ENCODE measurements around the gene DCXR.

The DCXR gene

GRCh38 chr17:82034371-82035011 is 3.0 kb downstream of the DCXR start:
- Histone ChIP-seq H3K9me3 (replicated peaks in 1 of 11) (no peaks in the 10 kb centered on the region), H3K4me3 (no peak overlapping the region), H3K9ac (no peak overlapping the region), H3K36me3 (peaks cover 0 to 11% (median 0%) of the 10 kb centered on the region in 11 experiments; a peak in 2 of 22 replicates), H3K27ac (no peak overlapping the region), H3K27me3 (peaks cover 0 to 20% (median 18%) of the 10 kb centered on the region in 11 experiments; a peak in 19 of 22 replicates), H4K20me1 (peaks cover 0 to 54% (median 28%) of the 10 kb centered on the region in 11 experiments; a peak in 17 of 22 replicates), H3K4me1 (peaks cover 53 to 66% (median 56%) of the 10 kb centered on the region in 10 experiments), H3K4me2 (peak overlapping the region in 9 of 11 experiments; percentile 8 to 100 (median 97); a peak in 8 of 22 replicates)
- no peak for TF ChIP-seq Cebpa-rat (IDR thresholded peaks at IDR 0.05)

DNA sequence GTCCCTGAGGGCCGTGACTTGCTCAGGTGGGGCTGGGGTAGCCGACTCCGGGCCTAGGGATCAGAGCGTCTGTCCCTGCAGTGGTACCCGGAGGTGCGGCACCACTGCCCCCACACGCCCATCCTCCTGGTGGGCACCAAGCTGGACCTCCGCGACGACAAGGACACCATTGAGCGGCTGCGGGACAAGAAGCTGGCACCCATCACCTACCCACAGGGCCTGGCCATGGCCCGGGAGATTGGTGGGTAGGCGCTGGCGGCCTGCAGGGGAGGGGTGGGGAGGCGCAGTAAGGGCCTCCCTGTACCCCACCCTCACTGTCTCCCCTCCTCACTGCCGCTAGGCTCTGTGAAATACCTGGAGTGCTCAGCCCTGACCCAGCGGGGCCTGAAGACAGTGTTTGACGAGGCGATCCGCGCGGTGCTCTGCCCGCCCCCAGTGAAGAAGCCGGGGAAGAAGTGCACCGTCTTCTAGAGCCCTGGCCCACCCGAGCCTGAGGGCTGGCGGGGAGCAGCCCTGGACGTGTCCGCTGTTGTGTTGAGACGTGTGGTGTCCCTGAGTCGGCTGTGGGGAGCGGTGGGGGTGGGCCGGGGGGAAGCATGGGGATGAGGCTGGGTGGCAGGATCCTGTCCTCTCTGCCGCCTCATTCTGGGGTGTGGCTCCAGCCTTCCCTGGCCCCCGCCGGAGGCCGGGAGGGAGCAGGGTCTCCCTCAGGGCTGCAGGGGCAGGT is 4.0 kb downstream of the DCXR start:
- H3K9ac ChIP-seq: peak overlapping the region in 3 of 11 experiments; percentile 1 to 80 (median 31); a peak in 3 of 22 replicates

GRCh38 chr17:82031885-82032627 is 5.4 kb downstream of the DCXR start:
- H3K27me3 ChIP-seq: peaks cover 0 to 20% (median 18%) of the 10 kb centered on the region in 11 experiments; a peak in 19 of 22 replicates
- no peaks in the 10 kb centered on the region for H3K9me3 ChIP-seq (replicated peaks in 1 of 11)
- H3K27ac ChIP-seq: peak overlapping the region in 8 of 11 experiments; percentile 28 to 54 (median 41); a peak in 8 of 22 replicates
- peaks cover 0 to 78% (median 33%) of the 10 kb centered on the region in 11 experiments; a peak in 17 of 22 replicates for H4K20me1 ChIP-seq
- peaks cover 0 to 35% (median 4%) of the 10 kb centered on the region in 11 experiments; a peak in 6 of 22 replicates for H3K36me3 ChIP-seq
- peak overlapping the region; percentile 90 to 100 (median 99) for H3K4me2 ChIP-seq
- H3K9ac ChIP-seq: peak overlapping the region; percentile 51 to 81 (median 71); a peak in 21 of 22 replicates
- TF ChIP-seq Cebpa-rat (IDR thresholded peaks at IDR 0.05): no peak
- H3K4me1 ChIP-seq: peaks cover 39 to 63% (median 52%) of the 10 kb centered on the region in 10 experiments
- peak overlapping the region; percentile 56 to 74 (median 66) for H3K4me3 ChIP-seq

More for the DNA sequence above, 4.0 kb downstream of the DCXR start:
- Histone ChIP-seq H3K9me3 (replicated peaks in 1 of 11) (no peaks in the 10 kb centered on the region), H3K4me2 (peak overlapping the region in 7 of 11 experiments; percentile 12 to 99 (median 99); a peak in 7 of 22 replicates), H3K4me3 (no peak overlapping the region), H3K27ac (no peak overlapping the region), H3K4me1 (peaks cover 45 to 69% (median 55%) of the 10 kb centered on the region in 10 experiments), H3K36me3 (peaks cover 0 to 20% (median 0%) of the 10 kb centered on the region in 11 experiments; a peak in 3 of 22 replicates), H3K27me3 (peaks cover 0 to 20% (median 18%) of the 10 kb centered on the region in 11 experiments; a peak in 19 of 22 replicates), H4K20me1 (peaks cover 0 to 64% (median 29%) of the 10 kb centered on the region in 11 experiments; a peak in 17 of 22 replicates)
- TF ChIP-seq Cebpa-rat (IDR thresholded peaks at IDR 0.05): no peak

- H3K4me1 ChIP-seq: peaks cover 33 to 57% (median 46%) of the 10 kb centered on the region in 10 experiments
- H3K27ac ChIP-seq: peak within 1 kb of the TSS in 9 of 11 experiments; percentile 31 to 74 (median 52); a peak in 17 of 22 replicates
- peak within 1 kb of the TSS; percentile 56 to 74 (median 67) for H3K4me3 ChIP-seq
- peak within 1 kb of the TSS; percentile 95 to 100 (median 99) for H3K4me2 ChIP-seq
- TF ChIP-seq Cebpa-rat (IDR thresholded peaks at IDR 0.05): no peak
- peaks cover 0 to 20% (median 18%) of the 10 kb centered on the region in 11 experiments; a peak in 19 of 22 replicates for H3K27me3 ChIP-seq
- peaks cover 0 to 39% (median 4%) of the 10 kb centered on the region in 11 experiments; a peak in 6 of 22 replicates for H3K36me3 ChIP-seq
- peak within 1 kb of the TSS; percentile 54 to 81 (median 71); a peak in 21 of 22 replicates for H3K9ac ChIP-seq
- peaks cover 0 to 80% (median 35%) of the 10 kb centered on the region in 11 experiments; a peak in 17 of 22 replicates for H4K20me1 ChIP-seq
- no peaks in the 10 kb centered on the region for H3K9me3 ChIP-seq (replicated peaks in 1 of 11)
Observed at GRCh38 chr17:82031303-82031884, 6.1 kb downstream of the DCXR start, which contains the start of gene RAC3. RAC3 (plus strand) TSS chr17:82031678; CDS start chr17:82031762, 84 bp downstream.

GRCh38 chr17:82030470-82031302 is 6.8 kb downstream of the DCXR start:
- Histone ChIP-seq H3K4me2 (peak overlapping the region; percentile 81 to 100 (median 95)), H4K20me1 (peaks cover 0 to 80% (median 35%) of the 10 kb centered on the region in 11 experiments; a peak in 16 of 22 replicates), H3K27ac (peak overlapping the region in 9 of 11 experiments; percentile 29 to 74 (median 47); a peak in 17 of 22 replicates), H3K9ac (peak overlapping the region; percentile 47 to 80 (median 64); a peak in 21 of 22 replicates), H3K9me3 (replicated peaks in 1 of 11) (no peaks in the 10 kb centered on the region), H3K27me3 (peaks cover 0 to 20% (median 18%) of the 10 kb centered on the region in 11 experiments; a peak in 19 of 22 replicates), H3K4me1 (peaks cover 26 to 50% (median 39%) of the 10 kb centered on the region in 10 experiments), H3K36me3 (peaks cover 0 to 44% (median 4%) of the 10 kb centered on the region in 11 experiments; a peak in 6 of 22 replicates), H3K4me3 (peak overlapping the region; percentile 54 to 74 (median 67))
- no peak for TF ChIP-seq Cebpa-rat (IDR thresholded peaks at IDR 0.05)

- H3K9ac ChIP-seq: peak overlapping the region in 7 of 11 experiments; percentile 34 to 80 (median 74); a peak in 9 of 22 replicates
- H3K27me3 ChIP-seq: peaks cover 0 to 20% (median 18%) of the 10 kb centered on the region in 11 experiments; a peak in 19 of 22 replicates
- peaks cover 20 to 51% (median 37%) of the 10 kb centered on the region in 10 experiments for H3K4me1 ChIP-seq
- peak overlapping the region; percentile 81 to 100 (median 95) for H3K4me2 ChIP-seq
- H3K27ac ChIP-seq: no peak overlapping the region
- no peak for TF ChIP-seq Cebpa-rat (IDR thresholded peaks at IDR 0.05)
- no peaks in the 10 kb centered on the region for H3K9me3 ChIP-seq (replicated peaks in 1 of 11)
- H4K20me1 ChIP-seq: peaks cover 0 to 80% (median 31%) of the 10 kb centered on the region in 11 experiments; a peak in 13 of 22 replicates
- peaks cover 0 to 45% (median 4%) of the 10 kb centered on the region in 11 experiments; a peak in 6 of 22 replicates for H3K36me3 ChIP-seq
- H3K4me3 ChIP-seq: peak overlapping the region in 6 of 10 experiments; percentile 54 to 74 (median 68); a peak in 13 of 20 replicates
Observed at GRCh38 chr17:82029990-82030469, 7.5 kb downstream of the DCXR start.
